Measurements from ENCODE around the gene PLAGL1.
"Not testable (repeated sequence)": the region's sequence is repeated elsewhere in the genome, so short reads cannot be mapped to it uniquely, and the experiment has no call there.

PLAGL1 gene

DNA sequence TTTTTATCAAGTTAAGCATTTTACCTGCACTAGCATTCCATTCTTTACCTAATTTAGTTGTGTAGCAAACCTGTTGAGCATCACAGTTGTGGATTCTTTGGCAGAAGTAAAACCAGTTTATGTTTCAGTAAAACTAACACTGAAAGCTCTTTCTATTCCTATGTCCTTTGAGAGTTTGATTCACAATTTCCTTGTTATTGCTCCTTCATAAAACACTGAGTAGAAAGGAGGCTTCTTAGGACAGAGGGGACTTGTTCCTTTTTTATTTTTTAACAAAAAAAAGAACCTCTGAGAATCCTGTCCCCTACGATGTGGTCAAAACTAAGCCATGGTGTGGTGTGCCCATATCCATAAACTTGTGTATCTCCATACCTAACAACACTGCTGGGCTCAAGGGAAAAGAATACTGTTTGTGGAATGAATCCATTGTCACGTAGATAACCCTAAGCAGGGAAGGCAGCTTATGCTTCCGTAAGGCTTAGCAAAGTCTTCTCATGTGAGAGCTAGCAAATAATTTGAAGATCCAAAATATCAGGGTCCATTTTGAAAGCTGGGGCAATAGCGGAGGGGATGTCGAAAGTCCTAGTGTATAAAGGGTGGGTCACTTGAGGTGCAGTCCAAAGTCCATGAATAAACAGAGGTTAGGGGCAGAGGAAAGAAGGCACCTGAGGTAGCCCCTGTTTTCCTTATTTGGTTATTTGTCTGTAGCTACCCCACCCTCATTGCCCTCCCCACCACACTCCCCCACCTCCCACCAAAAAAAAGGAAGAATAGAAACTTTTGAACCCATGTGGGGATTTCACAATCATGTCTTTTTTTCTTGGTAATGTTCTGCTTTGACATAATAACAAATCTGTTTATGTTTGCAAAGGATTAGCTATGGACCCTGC, 71.0 kb downstream of the PLAGL1 start:
- no peak for FAIRE-seq

DNA sequence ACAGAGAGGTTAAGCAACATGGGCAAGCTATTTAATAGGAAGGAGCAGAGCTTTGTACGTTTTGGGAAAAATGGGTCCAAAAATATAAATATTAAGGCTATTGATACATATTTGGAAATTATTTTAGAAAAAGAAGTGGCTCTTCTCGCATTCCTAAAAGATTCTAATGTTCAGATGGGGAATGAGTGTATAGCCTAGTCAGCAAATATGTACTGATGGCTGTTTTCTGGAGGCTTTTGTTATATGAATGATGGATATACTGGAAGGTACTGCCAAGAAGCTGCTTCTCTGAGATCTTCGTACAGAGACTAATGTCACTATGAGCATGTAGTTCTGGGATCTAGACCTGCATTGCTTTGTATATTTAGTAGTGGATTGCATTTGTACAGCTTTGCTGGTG, 71.7 kb downstream of the PLAGL1 start:
- FAIRE-seq, result no peak

DNA sequence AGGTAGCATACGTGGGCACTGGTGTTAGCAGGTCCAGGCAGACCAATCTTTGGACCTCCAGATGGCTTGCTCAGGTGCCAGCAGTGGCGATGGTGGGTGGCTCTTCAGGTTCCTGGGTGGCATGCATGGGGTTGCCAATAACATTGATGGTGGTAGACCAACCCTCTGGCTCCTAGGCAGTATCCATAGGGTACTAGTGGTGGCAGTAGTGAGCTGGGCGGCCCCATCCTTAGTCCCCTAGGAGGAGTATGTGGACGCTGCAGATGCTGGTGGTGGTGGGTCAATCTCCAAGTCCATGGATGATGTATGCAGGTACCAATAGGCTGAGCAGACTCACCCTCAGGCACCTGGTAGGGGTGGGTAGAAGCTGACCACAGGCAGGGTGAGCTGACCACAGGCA, 73.2 kb downstream of the PLAGL1 start:
- FAIRE-seq, result no peak

DNA sequence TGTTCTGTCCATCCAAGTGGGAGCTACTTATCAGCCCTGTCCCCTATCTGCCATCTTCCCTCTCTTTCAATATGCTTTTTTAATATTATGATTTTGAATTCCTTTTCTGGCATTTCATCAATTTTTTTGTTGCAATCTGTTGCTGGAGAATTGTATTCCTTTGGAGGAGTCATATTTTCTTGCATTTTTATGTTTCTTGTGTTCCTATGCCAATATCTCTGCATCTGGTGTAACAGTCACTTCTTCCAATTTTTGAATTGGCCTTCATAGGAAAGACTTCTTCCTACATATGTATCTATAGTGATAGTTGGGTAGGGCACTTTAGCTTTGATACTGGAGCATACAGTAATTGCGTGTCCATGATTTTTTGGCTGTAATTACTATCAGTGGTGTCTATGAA, 73.7 kb downstream of the PLAGL1 start:
- no peak for FAIRE-seq

DNA sequence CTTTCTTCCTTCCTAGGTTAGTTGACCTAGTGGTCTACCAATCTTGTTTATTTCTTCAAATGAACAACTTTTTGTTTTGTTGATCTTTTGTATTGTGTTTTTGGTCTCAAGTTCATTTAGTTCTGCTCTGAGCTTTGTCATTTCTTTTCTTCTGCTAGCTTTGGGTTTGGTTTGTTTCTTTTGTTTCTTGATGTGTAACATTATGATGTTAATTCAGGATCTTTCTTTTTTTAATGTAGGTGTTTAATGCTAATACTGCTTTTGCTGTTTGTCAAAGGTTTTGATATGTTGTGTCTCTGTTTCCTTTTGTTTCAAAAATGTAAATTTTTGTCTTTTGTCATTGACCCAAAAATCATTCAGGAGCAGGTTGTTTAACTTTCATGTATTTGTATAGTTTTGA, 78.1 kb downstream of the PLAGL1 start:
- no peak for FAIRE-seq

DNA sequence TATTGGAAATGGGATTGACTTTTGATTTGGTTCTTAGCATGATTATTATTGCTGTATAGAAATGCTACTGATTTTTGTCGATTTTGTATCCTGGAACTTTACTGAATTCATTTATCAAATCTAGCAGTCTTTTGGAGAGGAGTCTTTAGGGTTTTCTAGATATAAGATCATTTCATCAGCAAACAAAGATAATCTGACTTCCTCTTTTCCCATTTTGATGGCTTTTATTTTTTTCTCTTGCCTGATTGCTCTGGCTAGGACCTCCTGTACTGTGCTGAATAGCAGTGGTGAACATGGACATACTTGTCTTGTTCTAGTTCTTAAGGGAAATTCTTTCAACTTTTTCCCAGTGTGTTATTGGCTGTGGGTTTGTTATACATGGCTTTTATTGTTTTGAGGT, 79.2 kb downstream of the PLAGL1 start:
- no peak for FAIRE-seq

DNA sequence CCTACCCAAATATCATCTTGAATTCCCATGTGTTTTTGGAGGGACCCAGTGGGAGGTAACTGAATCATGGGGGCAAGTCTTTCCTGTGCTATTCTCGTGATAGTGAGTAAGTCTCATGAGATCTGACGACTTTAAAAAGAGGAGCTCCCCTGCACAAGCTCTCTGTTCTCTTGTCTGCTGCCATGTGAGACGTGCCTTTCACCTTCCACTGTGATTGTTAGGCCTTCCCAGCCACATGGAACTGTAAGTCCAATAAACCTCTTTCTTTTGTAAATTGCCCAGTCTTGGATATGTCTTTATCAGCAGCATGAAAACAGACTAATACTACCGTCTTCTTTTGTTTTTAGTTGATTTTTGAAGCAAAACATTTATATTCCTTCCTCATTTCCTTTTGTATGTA, 91.0 kb downstream of the PLAGL1 start:
- FAIRE-seq, result not testable (repeated sequence)

DNA sequence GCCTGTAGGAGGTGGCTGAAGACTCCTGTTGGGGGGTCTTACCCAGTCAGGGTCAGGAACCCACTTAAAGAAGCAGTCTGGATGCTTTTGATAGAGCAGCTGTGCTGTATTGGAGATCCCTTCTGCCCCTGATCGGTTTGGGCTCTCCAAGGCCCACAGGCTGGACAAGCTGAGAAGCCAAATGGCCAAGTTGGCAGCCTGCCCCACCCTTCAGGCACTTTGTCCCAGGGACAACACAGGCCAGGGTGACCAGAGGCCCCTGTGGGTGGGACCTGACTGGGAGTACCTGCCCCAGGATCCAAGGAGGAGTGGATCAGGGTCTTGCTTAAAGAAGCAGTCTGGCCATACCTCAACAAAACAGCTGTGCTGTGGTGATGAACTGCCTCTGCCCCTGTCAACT, 95.4 kb downstream of the PLAGL1 start:
- FAIRE-seq, result no peak

DNA sequence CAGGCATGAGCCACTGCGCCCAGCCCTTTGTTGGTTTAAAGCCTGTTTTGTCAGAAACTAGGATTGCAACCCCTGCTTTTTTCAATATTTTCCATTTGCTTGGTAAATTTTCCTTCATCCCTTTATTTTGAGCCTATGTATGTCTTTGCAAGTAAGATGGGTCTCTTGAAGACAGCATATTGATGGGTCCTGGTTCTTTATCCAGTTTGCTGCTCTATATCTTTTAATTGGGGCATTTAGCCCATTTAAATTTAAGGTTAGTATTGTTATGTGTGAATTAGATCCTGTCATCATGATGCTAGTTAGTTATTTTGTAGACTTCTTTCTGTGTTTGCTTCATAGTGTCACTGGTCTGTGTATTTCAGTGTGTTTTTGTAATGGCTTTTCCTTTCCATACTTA, 97.0 kb downstream of the PLAGL1 start:
- no peak for FAIRE-seq

DNA sequence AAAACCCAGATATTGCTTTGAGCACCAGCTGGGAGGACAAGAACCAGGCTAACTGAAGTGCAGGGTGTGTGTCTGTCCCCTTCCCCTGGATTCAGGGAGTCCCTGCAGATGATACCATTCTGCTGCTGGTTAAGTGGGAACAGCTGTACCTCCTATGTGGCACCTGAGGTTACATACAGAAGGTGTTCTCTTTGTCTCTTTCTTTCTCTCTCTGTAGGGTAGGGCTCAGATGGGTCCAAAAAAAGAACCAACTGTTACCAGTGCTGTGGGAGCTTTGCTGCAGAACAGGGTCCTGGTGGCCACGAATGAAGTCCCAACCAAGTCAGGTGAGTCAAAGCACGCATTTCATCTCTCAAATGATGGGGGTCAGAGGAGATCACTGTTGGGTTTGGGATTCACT, 105.2 kb downstream of the PLAGL1 start:
- FAIRE-seq, result no peak

DNA sequence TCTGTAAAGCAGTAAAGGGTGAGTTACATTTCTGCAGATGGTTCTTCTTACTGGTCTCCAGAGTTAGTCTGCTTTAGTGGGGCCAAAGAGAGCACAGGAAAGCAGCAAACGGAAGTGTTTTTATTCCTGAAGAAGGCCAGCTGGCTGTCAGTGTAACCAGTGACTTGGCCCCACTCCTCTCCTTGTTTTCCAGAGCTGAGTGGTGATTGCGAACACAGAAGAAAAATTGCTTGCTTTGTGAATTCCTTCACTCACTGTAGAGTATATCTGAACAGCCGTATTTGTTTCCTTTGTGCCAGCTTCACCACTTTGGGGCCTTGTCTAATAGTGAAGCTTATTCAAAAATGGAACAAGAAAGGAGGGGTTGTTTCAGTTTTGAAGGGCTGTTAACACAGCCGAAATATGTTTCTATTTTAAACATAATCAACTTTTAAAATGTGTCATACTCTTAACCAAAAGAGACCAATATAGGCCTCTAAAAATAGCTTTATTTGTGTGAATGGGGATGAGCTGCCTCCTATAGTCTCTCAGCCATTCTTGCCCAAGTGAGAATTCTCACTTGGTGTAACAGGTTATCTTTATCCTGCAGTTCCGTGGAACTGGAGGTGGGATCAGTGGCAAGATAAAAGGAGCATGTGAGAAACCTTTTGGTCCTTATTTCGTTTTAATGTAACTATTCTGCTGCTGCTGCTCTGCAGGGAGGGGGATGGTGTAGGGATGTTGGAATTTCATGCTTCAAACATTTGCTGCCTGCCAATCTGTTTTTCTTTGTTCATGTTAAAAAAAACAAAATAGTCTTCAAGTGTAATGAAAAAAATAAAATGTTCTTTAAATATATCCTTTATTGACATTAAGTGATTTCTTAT, 105.9 kb downstream of the PLAGL1 start:
- no peak for FAIRE-seq

DNA sequence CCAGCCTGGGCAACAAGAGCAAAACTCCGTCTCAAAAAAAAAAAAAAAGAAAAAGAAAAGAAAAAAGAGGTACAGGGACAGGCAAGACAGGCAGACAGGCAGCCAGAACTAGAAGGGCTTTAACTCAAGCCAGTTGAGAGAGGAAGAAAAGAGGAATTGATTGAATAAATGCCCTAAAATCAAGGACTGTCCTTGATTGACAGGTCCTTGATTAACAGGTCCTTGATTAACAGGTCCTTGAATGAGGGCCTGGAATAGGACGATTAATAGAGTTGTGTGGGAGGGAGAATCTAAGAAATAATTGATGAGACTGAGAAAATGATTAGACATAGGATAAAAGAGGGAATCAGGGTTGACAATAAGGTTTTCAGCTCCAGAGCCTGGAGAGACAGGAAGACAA, 107.7 kb downstream of the PLAGL1 start:
- FAIRE-seq, result no peak

DNA sequence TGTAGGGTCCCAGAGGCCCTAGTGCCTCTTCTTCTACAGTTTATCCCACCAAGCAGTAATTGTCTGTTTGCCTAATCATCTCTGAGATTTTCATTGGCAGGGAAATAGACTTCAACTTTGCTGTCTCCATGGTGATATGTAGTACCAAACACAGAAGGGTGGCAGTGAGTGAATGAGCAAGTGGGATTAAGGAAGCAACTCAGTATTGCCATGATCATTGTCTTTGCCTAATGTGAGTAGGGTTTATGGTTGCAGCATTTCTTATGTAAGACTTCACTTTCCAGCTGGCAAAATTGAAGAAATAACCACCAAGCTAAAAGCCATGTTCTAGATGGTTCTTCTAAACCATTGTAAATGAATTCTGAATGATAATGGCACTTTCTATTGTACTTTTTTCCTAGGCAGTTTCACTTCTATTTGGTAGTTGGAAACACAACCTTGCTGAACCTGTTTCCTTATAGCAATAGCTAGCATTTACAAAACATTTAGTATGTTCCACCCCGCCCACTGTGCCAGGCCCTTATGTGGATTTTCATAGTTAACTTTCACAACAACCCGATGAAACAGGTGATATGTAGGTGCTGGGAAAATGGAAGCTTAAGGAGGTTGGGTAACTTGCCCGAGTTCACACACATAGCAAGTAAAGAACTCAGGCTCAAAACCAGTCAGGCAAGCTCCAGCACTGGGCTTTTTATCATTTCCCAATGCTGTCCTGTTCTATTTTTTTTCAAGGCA, 111.8 kb downstream of the PLAGL1 start:
- FAIRE-seq, result no peak

DNA sequence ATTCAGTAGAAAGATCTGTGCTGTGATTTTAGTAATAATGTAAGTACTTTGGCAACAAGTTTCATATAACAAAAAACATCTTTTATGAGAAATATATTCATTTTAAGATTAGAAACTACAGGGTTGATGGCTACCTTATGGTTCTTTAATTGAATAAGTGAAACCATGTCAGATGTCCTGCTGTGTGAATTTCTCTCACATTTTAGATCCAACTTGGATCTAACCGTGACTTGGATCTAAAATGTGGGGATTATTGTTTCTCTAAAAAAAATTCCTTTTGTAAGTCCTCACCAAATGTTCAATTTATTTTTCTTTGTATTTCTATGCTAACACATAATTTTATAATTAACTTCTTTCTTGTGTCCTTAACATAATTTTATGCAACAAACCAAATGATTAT, 113.4 kb downstream of the PLAGL1 start:
- FAIRE-seq, result no peak
